ENCODE measurements around the gene SNX24.
A peak's percentile ranks its signal among the peaks of the same experiment; 100 is the strongest.

Gene SNX24

GRCh38 chr5:123028222-123028621, 182.8 kb downstream of the SNX24 start:
- TF ChIP-seq CTCF (conservative IDR thresholded peaks at IDR 0.05; ENCODE audit: low read length): no peak
- no peak for DNase-seq (ENCODE audit: low read depth)
- H3K4me3 ChIP-seq (ENCODE audit: low read length): no peak overlapping the region

GRCh38 chr5:123033157-123033671, 187.8 kb downstream of the SNX24 start:
- DNase-seq (ENCODE audit: low read depth): no peak
- no peak overlapping the region for H3K4me3 ChIP-seq (ENCODE audit: low read length)
- TF ChIP-seq CTCF (conservative IDR thresholded peaks at IDR 0.05; ENCODE audit: low read length): no peak

GRCh38 chr5:123035360-123035917, 190.0 kb downstream of the SNX24 start:
- TF ChIP-seq CTCF (conservative IDR thresholded peaks at IDR 0.05; ENCODE audit: low read length): no peak
- DNase-seq (ENCODE audit: low read depth): peak; percentile 22
- peak overlapping the region; percentile 77 for H3K4me3 ChIP-seq (ENCODE audit: low read length)

GRCh38 chr5:123035918-123036390, 190.5 kb downstream of the SNX24 start:
- TF ChIP-seq CTCF (conservative IDR thresholded peaks at IDR 0.05; ENCODE audit: low read length): no peak
- peak; percentile 44 for DNase-seq (ENCODE audit: low read depth)
- peak overlapping the region; percentile 77 for H3K4me3 ChIP-seq (ENCODE audit: low read length)

- peak; percentile 80 for DNase-seq (ENCODE audit: low read depth)
- peak within 1 kb of the TSS; percentile 77 for H3K4me3 ChIP-seq (ENCODE audit: low read length)
- TF ChIP-seq CTCF (conservative IDR thresholded peaks at IDR 0.05; ENCODE audit: low read length): no peak
Measured at GRCh38 chr5:123036391-123037103, 191.1 kb downstream of the SNX24 start, which contains the start of gene PPIC. Gene PPIC, minus strand, starts transcription at chr5:123036725. Its CDS starts 100 bp downstream, at chr5:123036625.

GRCh38 chr5:123037104-123037418, 191.6 kb downstream of the SNX24 start:
- no peak for TF ChIP-seq CTCF (conservative IDR thresholded peaks at IDR 0.05; ENCODE audit: low read length)
- no peak for DNase-seq (ENCODE audit: low read depth)

GRCh38 chr5:123039673-123040072, 194.3 kb downstream of the SNX24 start:
- TF ChIP-seq CTCF (conservative IDR thresholded peaks at IDR 0.05; ENCODE audit: low read length): no peak
- no peak for DNase-seq (ENCODE audit: low read depth)
- H3K4me3 ChIP-seq (ENCODE audit: low read length): no peak overlapping the region

More at GRCh38 chr5:123037104-123037418, 191.6 kb downstream of the SNX24 start:
- H3K4me3 ChIP-seq (ENCODE audit: low read length): peak overlapping the region; percentile 77

Measured in AG10803 (cell line).